Measurements from ENCODE around the gene ADAT1. TPM values are rescaled to one million over a fixed set of nuclear protein-coding genes. Genes with fewer than 3 reads are reported as not detected.
A peak's percentile ranks its signal among the peaks of the same experiment; 100 is the strongest.

ADAT1 gene
- total RNA-seq, 6 experiments from 2014 or later = 48.3 to 61.2 (median 55.0) TPM

DNA sequence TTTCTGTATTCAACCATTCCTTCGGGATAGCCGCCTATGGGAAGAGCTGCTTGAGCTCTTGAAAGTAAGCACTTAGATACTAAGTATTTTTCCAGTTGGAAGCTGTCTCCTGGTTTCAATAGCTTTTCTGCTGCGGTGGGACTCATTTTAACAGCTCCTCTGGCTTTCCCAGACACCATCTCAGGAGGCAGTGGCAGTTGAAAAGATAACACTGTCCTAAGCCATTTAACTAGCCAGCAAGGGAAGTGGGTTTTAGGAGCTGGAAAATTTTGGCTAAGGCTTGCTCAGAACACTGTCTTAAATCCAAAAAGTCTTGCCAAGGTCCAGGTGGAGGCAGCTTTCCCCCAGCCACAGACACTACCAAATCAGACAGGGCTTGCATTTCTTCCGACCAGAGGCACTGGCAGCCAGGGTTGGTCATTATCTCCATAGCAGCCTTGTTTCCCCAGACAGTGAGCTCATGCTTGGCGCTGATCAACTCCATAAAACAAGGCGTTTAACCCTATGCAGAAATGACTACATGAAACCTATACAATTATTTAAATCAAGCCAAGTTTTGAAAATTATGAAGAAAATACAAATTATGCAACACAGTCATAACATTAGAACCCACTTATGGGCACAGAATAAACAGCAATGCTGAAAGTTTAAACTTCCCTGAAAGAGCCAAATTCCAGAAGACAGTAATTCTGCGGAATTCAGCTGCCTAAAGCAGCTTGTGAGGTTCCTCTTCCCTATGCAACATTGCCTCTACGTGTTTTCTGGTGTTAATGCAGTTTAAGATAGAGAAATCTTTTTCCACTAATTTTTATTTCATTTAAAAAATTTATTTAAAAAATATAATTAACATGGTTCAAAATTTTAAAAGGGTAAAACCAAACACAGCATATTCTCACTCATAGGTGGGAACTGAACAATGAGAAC, 31.9 kb downstream of the ADAT1 start:
- Mint-ChIP-seq H3K27ac (peak overlapping the region; percentile 88), H3K4me1 (ENCODE audit: low read depth) (peaks cover 29% of the 10 kb centered on the region), H3K4me3 (no peak overlapping the region)

GRCh38 chr16:75589306-75589705, 33.8 kb downstream of the ADAT1 start:
- TF ChIP-seq, protein P1, sequence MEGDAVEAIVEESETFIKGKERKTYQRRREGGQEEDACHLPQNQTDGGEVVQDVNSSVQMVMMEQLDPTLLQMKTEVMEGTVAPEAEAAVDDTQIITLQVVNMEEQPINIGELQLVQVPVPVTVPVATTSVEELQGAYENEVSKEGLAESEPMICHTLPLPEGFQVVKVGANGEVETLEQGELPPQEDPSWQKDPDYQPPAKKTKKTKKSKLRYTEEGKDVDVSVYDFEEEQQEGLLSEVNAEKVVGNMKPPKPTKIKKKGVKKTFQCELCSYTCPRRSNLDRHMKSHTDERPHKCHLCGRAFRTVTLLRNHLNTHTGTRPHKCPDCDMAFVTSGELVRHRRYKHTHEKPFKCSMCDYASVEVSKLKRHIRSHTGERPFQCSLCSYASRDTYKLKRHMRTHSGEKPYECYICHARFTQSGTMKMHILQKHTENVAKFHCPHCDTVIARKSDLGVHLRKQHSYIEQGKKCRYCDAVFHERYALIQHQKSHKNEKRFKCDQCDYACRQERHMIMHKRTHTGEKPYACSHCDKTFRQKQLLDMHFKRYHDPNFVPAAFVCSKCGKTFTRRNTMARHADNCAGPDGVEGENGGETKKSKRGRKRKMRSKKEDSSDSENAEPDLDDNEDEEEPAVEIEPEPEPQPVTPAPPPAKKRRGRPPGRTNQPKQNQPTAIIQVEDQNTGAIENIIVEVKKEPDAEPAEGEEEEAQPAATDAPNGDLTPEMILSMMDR (IDR thresholded peaks at IDR 0.05) = no peak
- H3K27ac Mint-ChIP-seq = no peak overlapping the region
- DNase-seq = no peak

More for the DNA sequence above, 31.9 kb downstream of the ADAT1 start:
- TF ChIP-seq, protein P1 (IDR thresholded peaks at IDR 0.05) = peak; percentile 38; the same call in 1 of the 2 replicates
- H3K9me3 Mint-ChIP-seq = no peaks in the 10 kb centered on the region
- peak; percentile 56 for DNase-seq
- no peaks in the 10 kb centered on the region for H3K36me3 Mint-ChIP-seq (ENCODE audit: low read depth)
- no peaks in the 10 kb centered on the region for H3K27me3 Mint-ChIP-seq (ENCODE audit: insufficient read depth)

DNA sequence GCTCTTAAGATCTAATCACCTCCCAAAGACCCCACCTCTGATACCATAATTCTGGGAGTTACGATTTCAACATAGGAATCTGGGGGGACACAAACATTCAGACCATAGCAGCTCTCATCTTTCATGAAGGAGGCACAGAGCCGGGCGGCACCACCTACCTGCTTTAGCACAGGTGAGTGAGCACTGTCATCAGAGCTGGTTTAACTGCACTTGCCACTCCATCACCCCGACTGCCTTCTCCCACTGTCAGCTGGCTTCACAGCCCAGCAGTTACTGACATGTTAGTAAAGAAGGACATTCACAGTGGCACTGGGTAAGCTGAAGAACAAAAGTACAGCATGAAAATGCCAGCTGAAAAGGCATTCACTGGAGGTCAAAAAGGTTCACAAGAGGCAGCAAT, 34.4 kb downstream of the ADAT1 start:
- TF ChIP-seq, protein P1 (IDR thresholded peaks at IDR 0.05) = no peak
- no peaks in the 10 kb centered on the region; the same call in 1 of the 2 replicates for H3K27me3 Mint-ChIP-seq (ENCODE audit: insufficient read depth)
- peaks cover 21% of the 10 kb centered on the region for H3K4me1 Mint-ChIP-seq (ENCODE audit: low read depth)
- no peak overlapping the region for H3K27ac Mint-ChIP-seq
- H3K36me3 Mint-ChIP-seq (ENCODE audit: low read depth) = no peaks in the 10 kb centered on the region
- no peak for DNase-seq
- H3K4me3 Mint-ChIP-seq = no peak overlapping the region
- no peaks in the 10 kb centered on the region for H3K9me3 Mint-ChIP-seq

More at GRCh38 chr16:75589306-75589705, 33.8 kb downstream of the ADAT1 start:
- no peaks in the 10 kb centered on the region for H3K36me3 Mint-ChIP-seq (ENCODE audit: low read depth)
- no peaks in the 10 kb centered on the region for H3K27me3 Mint-ChIP-seq (ENCODE audit: insufficient read depth)
- no peak overlapping the region for H3K4me3 Mint-ChIP-seq
- no peaks in the 10 kb centered on the region for H3K9me3 Mint-ChIP-seq
- H3K4me1 Mint-ChIP-seq (ENCODE audit: low read depth) = peaks cover 25% of the 10 kb centered on the region

DNA sequence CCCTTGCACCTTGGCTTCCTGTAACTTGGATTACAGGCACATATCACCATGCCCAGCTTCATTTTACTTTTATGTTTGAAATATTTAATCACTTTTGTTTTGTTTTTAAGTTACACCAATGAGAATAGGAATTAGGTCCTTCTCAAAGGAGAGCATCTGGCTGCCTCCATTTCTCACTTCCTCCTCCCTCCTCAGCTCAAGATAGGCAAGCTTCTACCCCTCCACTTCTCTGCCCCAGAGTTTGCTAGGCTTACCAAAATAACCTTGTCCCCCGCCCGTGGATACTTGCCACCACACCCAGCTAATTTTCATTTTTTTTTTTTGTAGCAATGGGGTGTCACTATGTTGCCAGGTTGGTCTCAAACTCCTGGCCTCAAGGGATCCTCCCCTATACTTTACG, 39.0 kb downstream of the ADAT1 start:
- TF ChIP-seq, protein P1 (IDR thresholded peaks at IDR 0.05) = no peak
- no peak for DNase-seq
- H3K9me3 Mint-ChIP-seq = no peaks in the 10 kb centered on the region
- no peak overlapping the region for H3K4me3 Mint-ChIP-seq
- H3K27me3 Mint-ChIP-seq (ENCODE audit: insufficient read depth) = no peaks in the 10 kb centered on the region; the same call in 1 of the 2 replicates
- peaks cover 3% of the 10 kb centered on the region; the same call in 1 of the 2 replicates for H3K36me3 Mint-ChIP-seq (ENCODE audit: low read depth)
- peaks cover 7% of the 10 kb centered on the region; the same call in 1 of the 2 replicates for H3K4me1 Mint-ChIP-seq (ENCODE audit: low read depth)
- H3K27ac Mint-ChIP-seq = no peak overlapping the region

DNA sequence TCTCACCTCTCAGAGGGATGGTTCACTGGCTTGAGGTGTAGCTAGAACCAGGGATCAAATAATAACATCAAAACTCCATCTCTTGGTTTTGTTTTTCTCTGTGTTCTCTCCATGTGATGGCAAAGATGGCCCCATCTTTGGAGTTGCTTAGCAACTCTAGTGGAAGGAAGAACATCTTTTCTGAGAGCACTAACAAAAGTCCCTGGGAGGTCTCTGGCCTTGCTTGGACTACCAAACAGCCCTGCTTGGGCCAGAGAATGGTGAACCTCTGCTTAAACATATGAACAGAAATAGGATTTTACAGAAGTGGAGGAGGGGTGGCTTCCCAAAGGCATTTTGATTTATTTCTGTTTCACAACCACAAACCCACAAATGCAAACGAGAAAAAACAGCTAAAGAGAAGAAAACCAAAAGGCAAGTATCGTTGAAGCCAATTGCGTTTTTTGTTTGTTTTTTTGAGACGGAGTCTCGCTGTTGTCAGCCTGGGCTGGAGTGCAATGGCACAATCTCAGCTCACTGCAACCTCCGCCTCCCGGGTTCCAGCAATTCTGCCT, 43.7 kb downstream of the ADAT1 start:
- H3K4me1 Mint-ChIP-seq (ENCODE audit: low read depth) = peaks cover 3% of the 10 kb centered on the region; the same call in 1 of the 2 replicates
- TF ChIP-seq, protein P1 (IDR thresholded peaks at IDR 0.05) = no peak
- H3K4me3 Mint-ChIP-seq = no peak overlapping the region

More for the DNA sequence above, 43.7 kb downstream of the ADAT1 start:
- Mint-ChIP-seq H3K9me3 (no peaks in the 10 kb centered on the region), H3K27ac (no peak overlapping the region), H3K36me3 (ENCODE audit: low read depth) (peaks cover 10% of the 10 kb centered on the region), H3K27me3 (ENCODE audit: insufficient read depth) (no peaks in the 10 kb centered on the region; the same call in 1 of the 2 replicates)
- DNase-seq = no peak
